ENCODE measurements around the gene CPA1. TPM values are rescaled to one million over a fixed set of nuclear protein-coding genes. Genes with fewer than 3 reads are reported as not detected.

Gene CPA1
- total RNA-seq, 2 experiments from 2014 or later, result not detected

DNA sequence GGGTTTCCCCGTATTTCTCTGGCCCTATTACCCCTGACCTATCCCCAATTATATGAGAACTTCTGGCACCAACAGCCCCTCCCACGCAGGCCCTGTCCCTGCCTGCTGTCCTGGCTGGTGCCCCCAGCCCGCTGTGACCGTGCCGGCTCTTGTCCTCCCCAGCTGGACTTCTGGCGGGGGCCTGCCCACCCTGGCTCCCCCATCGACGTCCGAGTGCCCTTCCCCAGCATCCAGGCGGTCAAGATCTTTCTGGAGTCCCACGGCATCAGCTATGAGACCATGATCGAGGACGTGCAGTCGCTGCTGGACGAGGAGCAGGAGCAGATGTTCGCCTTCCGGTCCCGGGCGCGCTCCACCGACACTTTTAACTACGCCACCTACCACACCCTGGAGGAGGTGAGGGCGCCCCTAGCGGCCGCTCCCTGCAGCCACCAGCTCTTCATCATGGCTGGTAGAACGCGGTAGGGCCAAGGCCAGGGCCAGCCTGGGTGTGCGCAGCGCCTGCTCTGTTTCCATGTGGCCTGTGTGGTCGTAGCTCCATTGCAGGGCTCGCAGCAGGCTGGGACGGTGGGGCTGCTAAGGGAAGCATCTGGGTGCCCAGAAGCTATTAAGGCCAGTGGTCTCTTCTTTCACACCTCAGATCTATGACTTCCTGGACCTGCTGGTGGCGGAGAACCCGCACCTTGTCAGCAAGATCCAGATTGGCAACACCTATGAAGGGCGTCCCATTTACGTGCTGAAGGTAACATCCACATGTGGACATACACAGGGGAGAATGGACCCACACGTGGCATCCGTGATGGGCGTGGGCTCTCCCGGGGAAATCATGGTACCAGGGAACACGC, 1.4 kb downstream of the CPA1 start:
- Mint-ChIP-seq H3K36me3 (no peaks in the 10 kb centered on the region), H3K4me3 (no peak overlapping the region), H3K9me3 (peaks cover 5% of the 10 kb centered on the region), H3K27ac (no peak overlapping the region), H3K4me1 (ENCODE audit: low read depth) (no peaks in the 10 kb centered on the region), H3K27me3 (no peaks in the 10 kb centered on the region)
- no peak for DNase-seq
- intact Hi-C loops (cut with micrococcal nuclease), result no loop called here
- CTCF ChIA-PET, result interaction anchor here (1.5 kb wide), 1 partner anchor 11 kb away, joined by 3 read pairs; no protein-coding TSS in a partner anchor
- POLR2A ChIA-PET, result no interaction called here

DNA sequence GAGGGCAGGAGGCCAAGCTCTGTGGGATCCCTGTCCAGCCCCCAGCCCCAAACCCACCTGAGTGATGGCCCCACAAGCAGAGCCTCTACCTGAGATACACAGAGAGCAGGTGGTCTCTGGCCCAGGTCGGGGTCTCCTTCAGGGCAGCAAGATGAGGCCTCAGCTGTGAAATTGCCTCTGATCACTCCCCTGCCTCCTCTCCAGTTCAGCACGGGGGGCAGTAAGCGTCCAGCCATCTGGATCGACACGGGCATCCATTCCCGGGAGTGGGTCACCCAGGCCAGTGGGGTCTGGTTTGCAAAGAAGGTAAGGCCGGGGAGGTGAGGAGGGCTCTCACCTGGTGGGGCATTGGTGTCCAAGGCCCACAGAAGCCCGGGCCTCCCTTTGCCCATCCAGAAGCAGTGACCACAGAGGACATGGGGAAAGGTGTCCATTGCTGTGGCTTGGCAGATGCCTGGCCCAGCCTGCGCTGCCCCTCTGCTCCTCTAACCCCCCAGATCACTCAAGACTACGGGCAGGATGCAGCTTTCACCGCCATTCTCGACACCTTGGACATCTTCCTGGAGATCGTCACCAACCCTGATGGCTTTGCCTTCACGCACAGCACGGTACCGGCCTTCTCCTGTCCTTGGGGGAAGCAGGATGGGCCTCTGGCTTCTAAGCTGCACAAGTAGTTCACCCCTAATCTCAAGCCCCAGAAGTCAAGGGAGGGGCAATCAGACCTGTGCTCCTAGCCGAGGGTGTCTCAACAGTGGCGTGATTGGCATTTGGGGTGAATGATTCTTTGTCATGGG, 3.1 kb downstream of the CPA1 start:
- CTCF ChIA-PET, result no interaction called here
- no peaks in the 10 kb centered on the region for H3K36me3 Mint-ChIP-seq
- no peaks in the 10 kb centered on the region for H3K4me1 Mint-ChIP-seq (ENCODE audit: low read depth)
- no peaks in the 10 kb centered on the region for H3K9me3 Mint-ChIP-seq
- H3K4me3 Mint-ChIP-seq, result no peak overlapping the region
- intact Hi-C loops (cut with micrococcal nuclease), result no loop called here
- DNase-seq, result no peak
- H3K27me3 Mint-ChIP-seq, result no peaks in the 10 kb centered on the region
- POLR2A ChIA-PET, result no interaction called here
- no peak overlapping the region for H3K27ac Mint-ChIP-seq

DNA sequence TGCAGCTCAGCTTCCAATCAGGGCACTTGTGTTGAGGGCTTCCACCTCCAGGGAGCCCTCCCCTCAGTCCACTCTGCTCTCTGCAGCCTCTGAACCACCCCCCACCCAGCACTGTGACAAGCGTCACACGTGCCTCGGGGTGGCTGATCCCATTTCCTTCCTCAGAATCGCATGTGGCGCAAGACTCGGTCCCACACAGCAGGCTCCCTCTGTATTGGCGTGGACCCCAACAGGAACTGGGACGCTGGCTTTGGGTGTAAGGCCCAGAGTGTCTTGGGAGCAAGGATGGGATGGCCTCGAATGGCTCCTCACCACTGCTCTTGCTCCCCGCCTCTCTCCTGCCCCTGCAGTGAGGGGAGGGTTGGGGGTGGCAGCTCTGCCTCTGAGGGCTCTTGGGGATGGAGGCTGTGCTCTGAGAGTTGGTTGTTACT, 4.1 kb downstream of the CPA1 start:
- H3K4me1 Mint-ChIP-seq (ENCODE audit: low read depth), result no peaks in the 10 kb centered on the region
- H3K36me3 Mint-ChIP-seq, result no peaks in the 10 kb centered on the region
- intact Hi-C loops (cut with micrococcal nuclease), result no loop called here
- no peaks in the 10 kb centered on the region for H3K9me3 Mint-ChIP-seq
- H3K27me3 Mint-ChIP-seq, result no peaks in the 10 kb centered on the region
- no peak for DNase-seq
- no peak overlapping the region for H3K4me3 Mint-ChIP-seq
- ChIA-PET CTCF (interaction anchor here (0.6 kb wide), 1 partner anchor 21 kb away, joined by 3 read pairs; no protein-coding TSS in a partner anchor), POLR2A (interaction anchor here (0.6 kb wide), 1 partner anchor 8 kb away, joined by 3 read pairs; no protein-coding TSS in a partner anchor)
- H3K27ac Mint-ChIP-seq, result no peak overlapping the region

DNA sequence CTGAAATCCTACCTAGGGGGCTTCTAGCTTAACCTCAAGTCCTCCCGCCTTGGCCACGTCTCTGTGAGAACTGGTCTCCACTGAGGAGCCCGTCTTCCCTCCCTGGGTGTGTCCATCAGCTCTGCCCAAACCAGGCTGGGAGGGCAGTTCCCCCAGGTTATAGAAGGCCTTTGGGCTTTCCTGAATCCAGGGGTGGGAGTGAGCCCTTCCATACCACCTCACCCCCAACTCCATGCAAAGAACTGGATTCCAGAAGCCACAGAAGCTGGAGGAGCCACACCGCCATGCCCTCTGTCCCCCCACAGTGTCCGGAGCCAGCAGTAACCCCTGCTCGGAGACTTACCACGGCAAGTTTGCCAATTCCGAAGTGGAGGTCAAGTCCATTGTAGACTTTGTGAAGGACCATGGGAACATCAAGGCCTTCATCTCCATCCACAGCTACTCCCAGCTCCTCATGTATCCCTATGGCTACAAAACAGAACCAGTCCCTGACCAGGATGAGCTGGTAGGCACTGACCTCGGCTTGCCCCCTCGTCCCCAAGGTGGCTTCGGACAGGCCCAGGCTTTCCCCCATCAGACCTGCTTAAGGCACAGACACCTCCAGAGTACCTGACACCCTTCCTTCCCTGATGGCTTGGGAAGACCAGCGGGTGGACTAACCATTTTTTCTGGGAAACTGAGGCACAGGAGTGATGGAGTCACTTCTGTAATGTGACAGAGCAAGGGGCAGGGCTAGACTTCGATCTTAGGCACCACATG, 4.7 kb downstream of the CPA1 start:
- H3K36me3 Mint-ChIP-seq, result no peaks in the 10 kb centered on the region
- POLR2A ChIA-PET, result no interaction called here
- no peaks in the 10 kb centered on the region for H3K4me1 Mint-ChIP-seq (ENCODE audit: low read depth)
- H3K4me3 Mint-ChIP-seq, result no peak overlapping the region
- H3K27me3 Mint-ChIP-seq, result no peaks in the 10 kb centered on the region
- H3K9me3 Mint-ChIP-seq, result no peaks in the 10 kb centered on the region
- no peak overlapping the region for H3K27ac Mint-ChIP-seq
- intact Hi-C loops (cut with micrococcal nuclease), result no loop called here
- CTCF ChIA-PET, result interaction anchor here (0.6 kb wide), 1 partner anchor 22 kb away, joined by 3 read pairs; no protein-coding TSS in a partner anchor
- no peak for DNase-seq

DNA sequence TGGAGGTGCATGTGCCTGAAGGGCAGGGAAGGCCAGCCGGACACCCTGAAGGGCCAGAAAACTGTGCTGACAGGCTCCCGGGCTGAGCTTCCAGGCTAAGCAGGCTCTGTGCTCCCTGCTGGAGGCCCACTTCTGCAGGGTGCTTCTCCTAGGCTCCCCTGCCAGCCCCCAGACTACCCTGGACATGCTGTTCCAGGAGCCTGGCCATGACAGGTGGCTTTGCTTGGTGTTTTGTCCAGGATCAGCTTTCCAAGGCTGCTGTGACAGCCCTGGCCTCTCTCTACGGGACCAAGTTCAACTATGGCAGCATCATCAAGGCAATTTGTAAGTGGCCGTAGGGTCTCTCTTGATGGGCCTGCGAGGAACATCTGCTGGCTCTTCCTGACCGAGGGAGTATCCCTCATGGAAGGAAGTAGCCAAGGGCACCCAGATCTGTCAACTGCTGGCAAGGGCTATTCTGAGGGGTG, 5.3 kb downstream of the CPA1 start:
- no peak for DNase-seq
- H3K27ac Mint-ChIP-seq, result no peak overlapping the region
- CTCF ChIA-PET, result no interaction called here

DNA sequence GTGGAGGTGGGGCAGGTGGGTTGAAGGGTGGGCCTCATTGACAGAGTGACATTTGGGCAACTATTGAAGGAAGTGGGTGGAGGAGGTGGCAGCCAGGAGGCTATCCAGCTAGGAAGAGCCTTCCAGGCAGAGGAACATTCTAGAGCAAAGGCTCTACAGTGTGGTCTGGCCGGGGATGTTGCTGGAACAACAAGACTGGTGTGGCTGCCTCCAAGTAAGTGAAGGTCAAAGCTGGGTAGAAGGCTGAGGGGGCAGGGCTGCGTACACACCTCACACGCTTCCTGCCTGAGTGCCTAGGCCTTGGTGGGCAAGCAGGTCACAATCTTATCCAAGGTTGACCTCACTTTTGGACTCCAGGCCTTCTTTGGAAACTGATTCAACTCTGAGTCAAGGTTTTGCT, 6.6 kb downstream of the CPA1 start:
- POLR2A ChIA-PET, result no interaction called here

More for the DNA sequence above, 5.3 kb downstream of the CPA1 start:
- Mint-ChIP-seq H3K9me3 (no peaks in the 10 kb centered on the region), H3K4me3 (no peak overlapping the region), H3K4me1 (ENCODE audit: low read depth) (no peaks in the 10 kb centered on the region), H3K36me3 (no peaks in the 10 kb centered on the region), H3K27me3 (no peaks in the 10 kb centered on the region)
- intact Hi-C loops (cut with micrococcal nuclease), result no loop called here
- POLR2A ChIA-PET, result no interaction called here

DNA sequence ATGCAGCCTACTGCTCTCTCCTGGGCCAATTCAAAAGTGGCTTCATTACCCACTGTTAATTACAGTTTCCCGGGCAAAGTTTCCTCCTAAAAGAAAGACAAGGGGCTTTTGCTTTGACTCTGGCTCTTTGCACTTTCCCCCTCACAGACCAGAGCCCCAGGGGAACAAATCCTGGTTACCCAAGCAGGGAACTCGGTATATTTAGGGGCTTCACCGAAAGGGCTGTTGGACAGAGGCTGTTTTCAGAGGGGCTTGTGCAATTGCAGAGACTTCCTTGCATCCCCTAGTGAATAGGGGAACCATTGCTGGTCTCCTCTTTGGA, 7.0 kb downstream of the CPA1 start:
- ChIA-PET POLR2A (no interaction called here), CTCF (no interaction called here)
- Mint-ChIP-seq H3K27me3 (no peaks in the 10 kb centered on the region), H3K27ac (no peak overlapping the region), H3K4me1 (ENCODE audit: low read depth) (no peaks in the 10 kb centered on the region), H3K4me3 (no peak overlapping the region), H3K36me3 (no peaks in the 10 kb centered on the region), H3K9me3 (no peaks in the 10 kb centered on the region)
- intact Hi-C loops (cut with micrococcal nuclease), result no loop called here
- no peak for DNase-seq

More for the DNA sequence above, 6.6 kb downstream of the CPA1 start:
- CTCF ChIA-PET, result no interaction called here
- H3K36me3 Mint-ChIP-seq, result no peaks in the 10 kb centered on the region
- intact Hi-C loops (cut with micrococcal nuclease), result no loop called here
- H3K27ac Mint-ChIP-seq, result no peak overlapping the region
- no peak for DNase-seq
- H3K9me3 Mint-ChIP-seq, result no peaks in the 10 kb centered on the region
- H3K27me3 Mint-ChIP-seq, result no peaks in the 10 kb centered on the region
- no peak overlapping the region for H3K4me3 Mint-ChIP-seq
- no peaks in the 10 kb centered on the region for H3K4me1 Mint-ChIP-seq (ENCODE audit: low read depth)

DNA sequence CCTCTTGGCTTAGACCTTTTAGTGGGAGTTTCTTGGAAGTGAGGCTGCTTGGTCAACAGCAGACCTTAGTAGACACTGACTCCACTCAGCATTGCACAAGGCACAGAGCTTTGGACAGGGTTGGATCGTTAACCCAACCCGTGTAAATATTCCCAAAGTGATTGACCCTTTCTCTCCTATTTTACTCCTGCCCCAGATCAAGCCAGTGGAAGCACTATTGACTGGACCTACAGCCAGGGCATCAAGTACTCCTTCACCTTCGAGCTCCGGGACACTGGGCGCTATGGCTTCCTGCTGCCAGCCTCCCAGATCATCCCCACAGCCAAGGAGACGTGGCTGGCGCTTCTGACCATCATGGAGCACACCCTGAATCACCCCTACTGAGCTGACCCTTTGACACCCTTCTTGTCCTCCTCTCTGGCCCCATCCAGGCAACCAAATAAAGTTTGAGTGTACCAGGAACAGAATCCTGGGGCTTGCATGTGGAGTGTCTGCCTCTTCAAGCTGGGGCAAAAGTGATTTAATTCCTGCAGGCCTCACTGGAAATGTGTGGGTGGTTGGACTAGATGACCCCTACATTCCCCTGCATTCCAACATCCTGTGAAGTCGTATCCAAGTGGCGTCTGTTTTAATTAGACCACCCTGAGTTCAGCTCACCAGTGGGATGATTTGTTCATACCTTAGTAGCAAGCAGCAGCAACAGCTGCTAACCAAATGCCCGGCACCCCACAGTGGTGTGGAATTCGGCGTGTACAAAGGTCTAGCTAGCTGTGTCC, 7.5 kb downstream of the CPA1 start:
- Mint-ChIP-seq H3K27ac (no peak overlapping the region), H3K4me3 (no peak overlapping the region), H3K4me1 (ENCODE audit: low read depth) (no peaks in the 10 kb centered on the region), H3K36me3 (no peaks in the 10 kb centered on the region), H3K27me3 (no peaks in the 10 kb centered on the region), H3K9me3 (no peaks in the 10 kb centered on the region)
- intact Hi-C loops (cut with micrococcal nuclease), result no loop called here
- no peak for DNase-seq
- CTCF ChIA-PET, result no interaction called here
- POLR2A ChIA-PET, result no interaction called here

DNA sequence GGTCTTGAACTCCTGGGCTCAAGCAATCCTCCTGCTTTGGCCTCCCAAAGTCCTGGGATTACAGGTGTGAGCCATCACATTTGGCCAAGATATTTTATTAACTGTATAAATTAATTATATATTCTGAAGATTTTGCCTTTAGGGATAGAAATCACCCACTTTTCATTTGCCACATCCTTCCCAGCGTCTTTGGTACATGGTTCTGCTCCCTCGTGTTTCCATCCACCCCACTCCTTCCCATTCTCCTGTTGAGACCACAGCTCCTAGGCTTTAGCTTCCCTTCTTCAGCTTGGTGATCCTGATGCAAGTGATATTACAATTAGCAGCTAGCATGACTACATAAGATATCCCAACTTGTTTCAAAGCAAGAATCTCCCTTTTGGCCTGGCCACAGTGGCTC, 8.4 kb downstream of the CPA1 start:
- Mint-ChIP-seq H3K27me3 (no peaks in the 10 kb centered on the region), H3K4me3 (no peak overlapping the region), H3K36me3 (no peaks in the 10 kb centered on the region), H3K4me1 (ENCODE audit: low read depth) (peaks cover 4% of the 10 kb centered on the region), H3K9me3 (no peaks in the 10 kb centered on the region), H3K27ac (no peak overlapping the region)
- intact Hi-C loops (cut with micrococcal nuclease), result no loop called here
- ChIA-PET CTCF (no interaction called here), POLR2A (no interaction called here)
- DNase-seq, result no peak

DNA sequence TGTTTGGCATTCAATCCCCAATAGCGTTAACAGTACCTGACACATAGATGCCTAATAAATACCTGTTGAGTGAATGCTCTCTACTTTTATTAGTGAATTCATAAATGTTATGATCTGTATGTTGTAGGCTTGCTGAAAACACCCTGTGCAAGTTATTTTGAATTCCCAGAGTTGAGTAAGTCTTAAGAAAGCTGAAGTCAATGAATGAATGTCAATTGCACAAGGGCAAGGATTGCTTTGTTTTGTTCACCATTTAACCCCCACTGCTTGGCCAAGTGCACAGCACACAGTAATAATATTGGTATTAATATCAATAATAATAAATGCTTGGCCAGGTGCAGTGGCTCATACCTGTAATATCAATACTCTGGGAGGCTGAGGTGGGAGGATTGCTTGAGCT, 10.2 kb downstream of the CPA1 start:
- CTCF ChIA-PET, result no interaction called here
- no peaks in the 10 kb centered on the region for H3K36me3 Mint-ChIP-seq
- H3K4me3 Mint-ChIP-seq, result no peak overlapping the region
- H3K9me3 Mint-ChIP-seq, result no peaks in the 10 kb centered on the region
- H3K27me3 Mint-ChIP-seq, result no peaks in the 10 kb centered on the region
- no peak overlapping the region for H3K27ac Mint-ChIP-seq
- DNase-seq, result no peak
- POLR2A ChIA-PET, result no interaction called here
- H3K4me1 Mint-ChIP-seq (ENCODE audit: low read depth), result peaks cover 16% of the 10 kb centered on the region
- intact Hi-C loops (cut with micrococcal nuclease), result no loop called here

DNA sequence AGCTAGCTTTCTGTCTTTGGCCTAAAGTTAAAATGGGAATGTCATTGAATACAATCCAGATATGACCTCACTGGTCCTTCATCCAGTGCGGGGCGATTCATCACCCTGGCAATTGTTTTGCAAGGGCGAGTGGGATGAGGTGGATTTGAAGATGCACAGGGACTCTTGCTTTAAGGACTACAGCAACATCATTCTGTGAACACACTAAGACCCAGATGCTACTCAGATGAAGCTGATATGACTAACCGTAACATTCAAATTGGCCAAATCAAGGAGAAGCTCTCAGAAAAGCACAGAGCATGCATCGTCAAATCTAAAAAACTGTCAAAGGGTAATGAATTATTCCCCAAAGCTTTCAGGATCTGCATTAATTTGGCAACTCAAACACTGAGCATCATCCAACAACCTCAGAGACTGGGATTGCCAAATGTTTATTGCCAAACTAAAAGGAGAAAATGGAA, 12.8 kb downstream of the CPA1 start:
- Mint-ChIP-seq H3K36me3 (no peaks in the 10 kb centered on the region), H3K27me3 (no peaks in the 10 kb centered on the region), H3K9me3 (no peaks in the 10 kb centered on the region), H3K4me3 (no peak overlapping the region), H3K4me1 (ENCODE audit: low read depth) (peaks cover 16% of the 10 kb centered on the region), H3K27ac (no peak overlapping the region)
- ChIA-PET POLR2A (interaction anchor here (1.1 kb wide), 2 partner anchors 59 to 116 kb away, joined by 3 to 4 read pairs; no protein-coding TSS in a partner anchor), CTCF (no interaction called here)
- intact Hi-C loops (cut with micrococcal nuclease), result no loop called here
- no peak for DNase-seq

Data from activated CD4-positive, alpha-beta memory T cell treated with anti-CD3 and anti-CD28 coated beads for 36 hours (primary cell).